Measurements from ENCODE around the gene IRGC. TPM values are rescaled to one million over a fixed set of nuclear protein-coding genes. Genes with fewer than 3 reads are reported as not detected.
A peak's percentile ranks its signal among the peaks of the same experiment; 100 is the strongest.

Gene IRGC
- total and polyA plus RNA-seq, 2 of the 13 experiments (the other 11 are each of a cell fraction or from before 2014, with no cell fraction given) = not detected

DNA sequence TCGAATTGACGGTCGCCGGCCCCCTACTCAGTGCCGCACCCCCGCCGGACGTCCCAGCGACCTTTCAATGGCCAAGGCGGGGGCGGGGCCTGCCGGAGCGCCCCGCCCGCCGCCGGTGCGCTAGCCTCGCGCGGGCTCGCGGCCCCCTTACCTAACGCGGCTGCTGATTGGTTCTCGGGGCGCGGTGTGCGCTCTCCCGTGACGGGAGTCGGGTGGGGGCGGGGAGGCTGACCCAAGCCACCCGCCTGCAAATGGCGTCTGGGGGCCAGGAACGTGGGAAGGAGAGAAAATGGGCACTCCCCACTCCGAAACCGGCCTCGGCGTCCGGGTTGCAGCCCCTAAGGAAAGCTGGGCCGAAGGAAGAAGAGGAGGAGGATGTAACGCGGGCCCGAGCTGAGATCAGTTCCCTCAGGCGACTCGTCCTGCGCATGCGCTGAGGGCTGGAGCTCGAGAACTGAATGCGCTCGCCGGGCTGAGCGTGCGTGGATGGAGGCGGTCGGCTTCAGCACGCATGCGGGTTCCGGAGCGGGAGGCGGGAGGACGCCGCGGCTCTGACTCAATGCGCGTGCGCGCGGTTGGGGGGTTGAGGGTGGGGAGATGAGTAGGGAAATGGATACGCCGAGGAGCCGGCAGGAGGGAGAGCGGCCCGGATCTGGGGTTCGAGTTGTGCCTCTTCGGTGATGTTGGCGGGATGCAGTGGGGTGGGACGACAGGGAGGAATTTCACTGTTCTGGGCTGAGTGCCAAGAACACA lies 38.8 kb downstream of the IRGC start, which contains the start of gene SMG9 (continued):
- TF ChIP-seq, protein P1, sequence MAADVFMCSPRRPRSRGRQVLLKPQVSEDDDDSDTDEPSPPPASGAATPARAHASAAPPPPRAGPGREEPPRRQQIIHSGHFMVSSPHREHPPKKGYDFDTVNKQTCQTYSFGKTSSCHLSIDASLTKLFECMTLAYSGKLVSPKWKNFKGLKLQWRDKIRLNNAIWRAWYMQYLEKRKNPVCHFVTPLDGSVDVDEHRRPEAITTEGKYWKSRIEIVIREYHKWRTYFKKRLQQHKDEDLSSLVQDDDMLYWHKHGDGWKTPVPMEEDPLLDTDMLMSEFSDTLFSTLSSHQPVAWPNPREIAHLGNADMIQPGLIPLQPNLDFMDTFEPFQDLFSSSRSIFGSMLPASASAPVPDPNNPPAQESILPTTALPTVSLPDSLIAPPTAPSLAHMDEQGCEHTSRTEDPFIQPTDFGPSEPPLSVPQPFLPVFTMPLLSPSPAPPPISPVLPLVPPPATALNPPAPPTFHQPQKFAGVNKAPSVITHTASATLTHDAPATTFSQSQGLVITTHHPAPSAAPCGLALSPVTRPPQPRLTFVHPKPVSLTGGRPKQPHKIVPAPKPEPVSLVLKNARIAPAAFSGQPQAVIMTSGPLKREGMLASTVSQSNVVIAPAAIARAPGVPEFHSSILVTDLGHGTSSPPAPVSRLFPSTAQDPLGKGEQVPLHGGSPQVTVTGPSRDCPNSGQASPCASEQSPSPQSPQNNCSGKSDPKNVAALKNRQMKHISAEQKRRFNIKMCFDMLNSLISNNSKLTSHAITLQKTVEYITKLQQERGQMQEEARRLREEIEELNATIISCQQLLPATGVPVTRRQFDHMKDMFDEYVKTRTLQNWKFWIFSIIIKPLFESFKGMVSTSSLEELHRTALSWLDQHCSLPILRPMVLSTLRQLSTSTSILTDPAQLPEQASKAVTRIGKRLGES (CRISPR knock-in tag; IDR thresholded peaks at IDR 0.05; ENCODE audit: borderline replicate concordance) = no peak
- TF ChIP-seq KAT8 (CRISPR knock-in tag; IDR thresholded peaks at IDR 0.05) = peak; percentile 85
- TF ChIP-seq, protein P2, sequence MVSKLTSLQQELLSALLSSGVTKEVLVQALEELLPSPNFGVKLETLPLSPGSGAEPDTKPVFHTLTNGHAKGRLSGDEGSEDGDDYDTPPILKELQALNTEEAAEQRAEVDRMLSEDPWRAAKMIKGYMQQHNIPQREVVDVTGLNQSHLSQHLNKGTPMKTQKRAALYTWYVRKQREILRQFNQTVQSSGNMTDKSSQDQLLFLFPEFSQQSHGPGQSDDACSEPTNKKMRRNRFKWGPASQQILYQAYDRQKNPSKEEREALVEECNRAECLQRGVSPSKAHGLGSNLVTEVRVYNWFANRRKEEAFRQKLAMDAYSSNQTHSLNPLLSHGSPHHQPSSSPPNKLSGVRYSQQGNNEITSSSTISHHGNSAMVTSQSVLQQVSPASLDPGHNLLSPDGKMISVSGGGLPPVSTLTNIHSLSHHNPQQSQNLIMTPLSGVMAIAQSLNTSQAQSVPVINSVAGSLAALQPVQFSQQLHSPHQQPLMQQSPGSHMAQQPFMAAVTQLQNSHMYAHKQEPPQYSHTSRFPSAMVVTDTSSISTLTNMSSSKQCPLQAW (CRISPR knock-in tag; IDR thresholded peaks at IDR 0.05) = peak; percentile 47
- 0 out of 2 replicates have a peak, but pooled peaks have one; percentile 16 for TF ChIP-seq CHCHD3 (CRISPR knock-in tag; IDR thresholded peaks at IDR 0.05)
- no peak for TF ChIP-seq CBFB (CRISPR knock-in tag; IDR thresholded peaks at IDR 0.05)
- TF ChIP-seq, protein P3, sequence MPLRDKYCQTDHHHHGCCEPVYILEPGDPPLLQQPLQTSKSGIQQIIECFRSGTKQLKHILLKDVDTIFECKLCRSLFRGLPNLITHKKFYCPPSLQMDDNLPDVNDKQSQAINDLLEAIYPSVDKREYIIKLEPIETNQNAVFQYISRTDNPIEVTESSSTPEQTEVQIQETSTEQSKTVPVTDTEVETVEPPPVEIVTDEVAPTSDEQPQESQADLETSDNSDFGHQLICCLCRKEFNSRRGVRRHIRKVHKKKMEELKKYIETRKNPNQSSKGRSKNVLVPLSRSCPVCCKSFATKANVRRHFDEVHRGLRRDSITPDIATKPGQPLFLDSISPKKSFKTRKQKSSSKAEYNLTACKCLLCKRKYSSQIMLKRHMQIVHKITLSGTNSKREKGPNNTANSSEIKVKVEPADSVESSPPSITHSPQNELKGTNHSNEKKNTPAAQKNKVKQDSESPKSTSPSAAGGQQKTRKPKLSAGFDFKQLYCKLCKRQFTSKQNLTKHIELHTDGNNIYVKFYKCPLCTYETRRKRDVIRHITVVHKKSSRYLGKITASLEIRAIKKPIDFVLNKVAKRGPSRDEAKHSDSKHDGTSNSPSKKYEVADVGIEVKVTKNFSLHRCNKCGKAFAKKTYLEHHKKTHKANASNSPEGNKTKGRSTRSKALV (CRISPR knock-in tag; IDR thresholded peaks at IDR 0.05) = 0 out of 2 replicates have a peak, but pooled peaks have one; percentile 15
- TF ChIP-seq ZMYM3 (CRISPR knock-in tag; IDR thresholded peaks at IDR 0.05) = 0 out of 2 replicates have a peak, but pooled peaks have one; percentile 14
- TF ChIP-seq ZNF44 (CRISPR knock-in tag; IDR thresholded peaks at IDR 0.05) = no peak
- TF ChIP-seq AGO1 (IDR thresholded peaks at IDR 0.05; ENCODE audit: low read depth, low read length, poor library complexity, severe bottlenecking) = peak; percentile 72
- TF ChIP-seq NR2F2 (IDR thresholded peaks at IDR 0.05; ENCODE audit: borderline replicate concordance, low read depth) = peak; percentile 14; the same call in 1 of the 2 replicates
- TF ChIP-seq, protein P4, sequence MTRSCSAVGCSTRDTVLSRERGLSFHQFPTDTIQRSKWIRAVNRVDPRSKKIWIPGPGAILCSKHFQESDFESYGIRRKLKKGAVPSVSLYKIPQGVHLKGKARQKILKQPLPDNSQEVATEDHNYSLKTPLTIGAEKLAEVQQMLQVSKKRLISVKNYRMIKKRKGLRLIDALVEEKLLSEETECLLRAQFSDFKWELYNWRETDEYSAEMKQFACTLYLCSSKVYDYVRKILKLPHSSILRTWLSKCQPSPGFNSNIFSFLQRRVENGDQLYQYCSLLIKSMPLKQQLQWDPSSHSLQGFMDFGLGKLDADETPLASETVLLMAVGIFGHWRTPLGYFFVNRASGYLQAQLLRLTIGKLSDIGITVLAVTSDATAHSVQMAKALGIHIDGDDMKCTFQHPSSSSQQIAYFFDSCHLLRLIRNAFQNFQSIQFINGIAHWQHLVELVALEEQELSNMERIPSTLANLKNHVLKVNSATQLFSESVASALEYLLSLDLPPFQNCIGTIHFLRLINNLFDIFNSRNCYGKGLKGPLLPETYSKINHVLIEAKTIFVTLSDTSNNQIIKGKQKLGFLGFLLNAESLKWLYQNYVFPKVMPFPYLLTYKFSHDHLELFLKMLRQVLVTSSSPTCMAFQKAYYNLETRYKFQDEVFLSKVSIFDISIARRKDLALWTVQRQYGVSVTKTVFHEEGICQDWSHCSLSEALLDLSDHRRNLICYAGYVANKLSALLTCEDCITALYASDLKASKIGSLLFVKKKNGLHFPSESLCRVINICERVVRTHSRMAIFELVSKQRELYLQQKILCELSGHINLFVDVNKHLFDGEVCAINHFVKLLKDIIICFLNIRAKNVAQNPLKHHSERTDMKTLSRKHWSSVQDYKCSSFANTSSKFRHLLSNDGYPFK (CRISPR knock-in tag; IDR thresholded peaks at IDR 0.05; ENCODE audit: borderline replicate concordance) = peak; percentile 91; the same call in 1 of the 2 replicates
- peak; percentile 44; the same call in 1 of the 2 replicates for TF ChIP-seq ZNF225 (CRISPR knock-in tag; IDR thresholded peaks at IDR 0.05)
- TF ChIP-seq, protein P5, sequence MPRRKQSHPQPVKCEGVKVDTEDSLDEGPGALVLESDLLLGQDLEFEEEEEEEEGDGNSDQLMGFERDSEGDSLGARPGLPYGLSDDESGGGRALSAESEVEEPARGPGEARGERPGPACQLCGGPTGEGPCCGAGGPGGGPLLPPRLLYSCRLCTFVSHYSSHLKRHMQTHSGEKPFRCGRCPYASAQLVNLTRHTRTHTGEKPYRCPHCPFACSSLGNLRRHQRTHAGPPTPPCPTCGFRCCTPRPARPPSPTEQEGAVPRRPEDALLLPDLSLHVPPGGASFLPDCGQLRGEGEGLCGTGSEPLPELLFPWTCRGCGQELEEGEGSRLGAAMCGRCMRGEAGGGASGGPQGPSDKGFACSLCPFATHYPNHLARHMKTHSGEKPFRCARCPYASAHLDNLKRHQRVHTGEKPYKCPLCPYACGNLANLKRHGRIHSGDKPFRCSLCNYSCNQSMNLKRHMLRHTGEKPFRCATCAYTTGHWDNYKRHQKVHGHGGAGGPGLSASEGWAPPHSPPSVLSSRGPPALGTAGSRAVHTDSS (CRISPR knock-in tag; conservative IDR thresholded peaks at IDR 0.05) = 0 out of 2 replicates have a peak, but pooled peaks have one; percentile 10
- TF ChIP-seq ZNF431 (CRISPR knock-in tag; IDR thresholded peaks at IDR 0.05; ENCODE audit: borderline replicate concordance, low read depth) = 0 out of 2 replicates have a peak, but pooled peaks have one; percentile 37
- 0 out of 2 replicates have a peak, but pooled peaks have one; percentile 67 for TF ChIP-seq SNAI1 (CRISPR knock-in tag; IDR thresholded peaks at IDR 0.05; ENCODE audit: borderline replicate concordance)
- TF ChIP-seq GZF1 (CRISPR knock-in tag; IDR thresholded peaks at IDR 0.05) = peak; percentile 62; the same call in 1 of the 2 replicates
- TF ChIP-seq HCFC1 (IDR thresholded peaks at IDR 0.05; ENCODE audit: low read depth, low read length) = peak; percentile 31; the same call in 1 of the 2 replicates

Data from HepG2 (cell line).